GM23248 (cell line): ENCODE results near the gene EXD3.

Experiments used
- EZH2 ChIP-seq: fragments of 200-600 bp; sonication (generic); IDR thresholded peaks from 2 replicates; pipeline ENCODE4 v1.6.1; 2018; ENCODE audit warnings: antibody characterized with exemption, mild to moderate bottlenecking; ENCODE audit not compliant: insufficient read depth, poor library complexity, severe bottlenecking
- EZH2phosphoT487 ChIP-seq: fragments of 200-600 bp; sonication (generic); IDR thresholded peaks from 2 replicates; pipeline ENCODE4 v1.6.1; 2018; ENCODE audit warnings: antibody characterized with exemption, moderate library complexity, mild to moderate bottlenecking, low read depth; ENCODE audit not compliant: insufficient read depth

GRCh38 chr9:137286975-137287383, 136.0 kb downstream of the EXD3 start:
- TF ChIP-seq EZH2, result no peak
- TF ChIP-seq EZH2phosphoT487, result no peak
